Mesothelial cell of epicardium (in vitro differentiated cells): ENCODE data around the gene ALDH1A3. TPM values are rescaled to one million over a fixed set of nuclear protein-coding genes. Genes with fewer than 3 reads are reported as not detected.

ENCODE experiments used
- DNase-seq, 2 experiments: peaks; one replicate each; pipeline ENCODE4 v3.0.0; 2021; ENCODE audit warnings: low spot score in 2 of 2; ENCODE audit not compliant: unreplicated experiment in 2 of 2
- H3K27ac Mint-ChIP-seq: 2 replicates; pipeline ENCODE4 v1.8.0; 2021; ENCODE audit warnings: mixed read lengths
- H3K27me3 Mint-ChIP-seq: 2 replicates; pipeline ENCODE4 v1.8.0; 2021; ENCODE audit warnings: low read depth, mixed read lengths
- H3K36me3 Mint-ChIP-seq: 2 replicates; pipeline ENCODE4 v1.8.0; 2021; ENCODE audit warnings: mixed read lengths
- H3K4me1 Mint-ChIP-seq: 2 replicates; pipeline ENCODE4 v1.8.0; 2021; ENCODE audit warnings: mixed read lengths
- H3K4me3 Mint-ChIP-seq: 2 replicates; pipeline ENCODE4 v1.8.0; 2021; ENCODE audit warnings: mild to moderate bottlenecking, moderate library complexity, mixed read lengths
- H3K9me3 Mint-ChIP-seq: 2 replicates; pipeline ENCODE4 v1.8.0; 2021; ENCODE audit warnings: mixed read lengths
- CTCF ChIP-seq: fragments of 200-600 bp; sonication (generic); IDR thresholded peaks from one replicate; pipeline ENCODE4 v1.5.0; 2021; ENCODE audit warnings: antibody characterized with exemption; ENCODE audit not compliant: unreplicated experiment
- total RNA-seq: library from RNA; stranded (reverse); gene quantifications from 3 replicates; pipeline ENCODE4 v1.2.1, GENCODE V29; 2021

The ALDH1A3 gene
- total RNA-seq, 1 donor from 2014 or later, result not detected

- H3K4me1 Mint-ChIP-seq, result peaks cover 12% of the 10 kb centered on the region
- no peak overlapping the region for H3K27ac Mint-ChIP-seq
- no peaks in the 10 kb centered on the region for H3K9me3 Mint-ChIP-seq
- no peak for TF ChIP-seq CTCF
- no peak for DNase-seq
- no peaks in the 10 kb centered on the region for H3K36me3 Mint-ChIP-seq
- H3K4me3 Mint-ChIP-seq, result no peak overlapping the region
- peaks cover 29% of the 10 kb centered on the region for H3K27me3 Mint-ChIP-seq
These were observed 13.8 kb downstream of the ALDH1A3 start for GRCh38 chr15:100893261-100893963.

GRCh38 chr15:100893964-100894295 lies 14.3 kb downstream of the ALDH1A3 start:
- TF ChIP-seq CTCF, result no peak
- H3K9me3 Mint-ChIP-seq, result no peaks in the 10 kb centered on the region
- H3K4me3 Mint-ChIP-seq, result no peak overlapping the region
- peaks cover 12% of the 10 kb centered on the region for H3K4me1 Mint-ChIP-seq
- H3K27ac Mint-ChIP-seq, result no peak overlapping the region
- H3K27me3 Mint-ChIP-seq, result peaks cover 28% of the 10 kb centered on the region
- H3K36me3 Mint-ChIP-seq, result no peaks in the 10 kb centered on the region
- DNase-seq, result no peak

GRCh38 chr15:100895721-100896120 lies 16.1 kb downstream of the ALDH1A3 start:
- no peak for TF ChIP-seq CTCF
- H3K36me3 Mint-ChIP-seq, result no peaks in the 10 kb centered on the region
- H3K27ac Mint-ChIP-seq, result no peak overlapping the region
- no peaks in the 10 kb centered on the region for H3K4me1 Mint-ChIP-seq
- peaks cover 28% of the 10 kb centered on the region for H3K27me3 Mint-ChIP-seq
- no peak overlapping the region for H3K4me3 Mint-ChIP-seq
- H3K9me3 Mint-ChIP-seq, result no peaks in the 10 kb centered on the region
- DNase-seq, result no peak

GRCh38 chr15:100897221-100898151 lies 17.9 kb downstream of the ALDH1A3 start:
- H3K27me3 Mint-ChIP-seq, result peaks cover 28% of the 10 kb centered on the region
- H3K4me1 Mint-ChIP-seq, result peaks cover 11% of the 10 kb centered on the region
- H3K27ac Mint-ChIP-seq, result no peak overlapping the region
- no peaks in the 10 kb centered on the region for H3K9me3 Mint-ChIP-seq
- no peak overlapping the region for H3K4me3 Mint-ChIP-seq
- DNase-seq, result no peak
- TF ChIP-seq CTCF, result no peak
- no peaks in the 10 kb centered on the region for H3K36me3 Mint-ChIP-seq

GRCh38 chr15:100898152-100898490 lies 18.5 kb downstream of the ALDH1A3 start:
- Mint-ChIP-seq H3K9me3 (no peaks in the 10 kb centered on the region), H3K4me3 (no peak overlapping the region), H3K36me3 (no peaks in the 10 kb centered on the region), H3K27ac (no peak overlapping the region), H3K27me3 (peaks cover 22% of the 10 kb centered on the region), H3K4me1 (peaks cover 14% of the 10 kb centered on the region)
- TF ChIP-seq CTCF, result no peak
- DNase-seq, result no peak
